CD14-positive monocyte (primary cell): ENCODE measurements around the gene KRTAP5-8. TPM values are rescaled to one million over a fixed set of nuclear protein-coding genes. Genes with fewer than 3 reads are reported as not detected.

Source experiments
- DNase-seq, 3 donors: peaks; one replicate each; pipeline ENCODE4 v3.0.0-alpha.2; 2011 to 2022
- H2AFZ ChIP-seq: 2 replicates; pipeline ENCODE4 v1.6.0; 2012; ENCODE audit warnings: mild to moderate bottlenecking, low read depth, low read length, inconsistent platforms; ENCODE audit not compliant: insufficient read depth, poor library complexity, severe bottlenecking
- H3K27ac ChIP-seq, 2 donors: 1 replicate in 1 of 2; 2 replicates in 1 of 2; pipeline ENCODE4 v1.5.1; 2012 to 2013; ENCODE audit warnings: low read length in 2 of 2, control low read depth in 1 of 2, inconsistent platforms in 1 of 2, low read depth in 1 of 2, mild to moderate bottlenecking in 1 of 2
- H3K27me3 ChIP-seq, 2 donors: one replicate each; pipeline versions ENCODE4 v1.6.0 to v1.6.1; 2011 to 2013; ENCODE audit warnings: low read length in 2 of 2; ENCODE audit not compliant: control insufficient read depth in 2 of 2, insufficient read depth in 2 of 2
- H3K36me3 ChIP-seq, 2 donors: replicated peaks in 1 of 2; 1 replicate in 1 of 2; 2 replicates in 1 of 2; pipeline versions ENCODE4 v1.5.1 to v1.6.1; 2012 to 2013; ENCODE audit warnings: low read length in 2 of 2, control low read depth in 1 of 2, inconsistent platforms in 1 of 2, mild to moderate bottlenecking in 1 of 2; ENCODE audit not compliant: insufficient read depth in 2 of 2, control insufficient read depth in 1 of 2
- H3K4me1 ChIP-seq, 2 donors: 1 replicate in 1 of 2; 2 replicates in 1 of 2; pipeline versions ENCODE4 v1.5.1 to v1.6.1; 2012 to 2013; ENCODE audit warnings: low read length in 2 of 2, control low read depth in 1 of 2, inconsistent platforms in 1 of 2, mild to moderate bottlenecking in 1 of 2, moderate library complexity in 1 of 2; ENCODE audit not compliant: insufficient read depth in 2 of 2, control insufficient read depth in 1 of 2
- H3K4me2 ChIP-seq: replicated peaks from 2 replicates; pipeline ENCODE3; 2012; ENCODE audit warnings: low read length, moderate library complexity, mild to moderate bottlenecking; ENCODE audit not compliant: poor library complexity, severe bottlenecking; ENCODE audit errors: extremely low read depth
- H3K4me3 ChIP-seq, 3 experiments: fragments of 200-600 bp in 1 of 3; sonication (generic) in 1 of 3; replicated peaks in 1 of 3; 1 replicate in 2 of 3; 2 replicates in 1 of 3; pipeline ENCODE4 v1.5.1; 2011 to 2013; ENCODE audit warnings: low read length in 3 of 3, mild to moderate bottlenecking in 3 of 3, control low read depth in 2 of 3, low read depth in 2 of 3, inconsistent platforms in 1 of 3, moderate library complexity in 1 of 3
- H3K79me2 ChIP-seq: 2 replicates; pipeline ENCODE4 v1.6.0; 2012; ENCODE audit warnings: mild to moderate bottlenecking, control low read depth, inconsistent platforms, low read length, moderate library complexity; ENCODE audit not compliant: insufficient read depth
- H3K9ac ChIP-seq: 2 replicates; pipeline ENCODE4 v1.6.0; 2017; ENCODE audit warnings: low read length, mild to moderate bottlenecking; ENCODE audit not compliant: insufficient read depth, poor library complexity, severe bottlenecking
- H3K9me3 ChIP-seq, 2 donors: replicated peaks in 1 of 2; 1 replicate in 1 of 2; 2 replicates in 1 of 2; pipeline versions ENCODE4 v1.5.1 to v1.6.1; 2012 to 2013; ENCODE audit warnings: low read length in 2 of 2, control low read depth in 1 of 2; ENCODE audit not compliant: control insufficient read depth in 1 of 2, insufficient read depth in 1 of 2
- H4K20me1 ChIP-seq: 2 replicates; pipeline ENCODE4 v1.6.0; 2012; ENCODE audit warnings: mild to moderate bottlenecking, low read length, control low read depth, moderate library complexity; ENCODE audit not compliant: insufficient read depth
- H3K27ac Mint-ChIP-seq, 7 donors: one replicate each; pipeline ENCODE4 v1.8.0; 2020; ENCODE audit warnings: mild to moderate bottlenecking in 7 of 7, mixed read lengths in 7 of 7, moderate library complexity in 6 of 7, inconsistent platforms in 2 of 7
- H3K27me3 Mint-ChIP-seq, 3 donors: one replicate each; pipeline ENCODE4 v1.8.0; 2021 to 2022; ENCODE audit warnings: low read depth in 3 of 3, mild to moderate bottlenecking in 3 of 3, mixed read lengths in 3 of 3, moderate library complexity in 3 of 3, inconsistent platforms in 1 of 3
- H3K36me3 Mint-ChIP-seq, 2 donors: one replicate each; pipeline ENCODE4 v1.8.0; 2020; ENCODE audit warnings: mixed read lengths in 2 of 2, inconsistent platforms in 1 of 2, mild to moderate bottlenecking in 1 of 2
- H3K4me1 Mint-ChIP-seq: one replicate; pipeline ENCODE4 v1.8.0; 2020; ENCODE audit warnings: mild to moderate bottlenecking, mixed read lengths
- H3K4me3 Mint-ChIP-seq, 2 donors: one replicate each; pipeline ENCODE4 v1.8.0; 2020; ENCODE audit warnings: mild to moderate bottlenecking in 2 of 2, mixed read lengths in 2 of 2, moderate library complexity in 1 of 2
- H3K9me3 Mint-ChIP-seq, 7 donors: one replicate each; pipeline ENCODE4 v1.8.0; 2020 to 2022; ENCODE audit warnings: mixed read lengths in 7 of 7, mild to moderate bottlenecking in 6 of 7, moderate library complexity in 6 of 7, inconsistent platforms in 2 of 7
- whole genome bisulfite sequencing: methylation state at CpG from one replicate; pipeline ENCODE4 v1.1.5; 2013; ENCODE audit warnings: missing lambda C conversion rate; ENCODE audit not compliant: insufficient coverage; 5-methylcytosine and 5-hydroxymethylcytosine counted together
- intact Hi-C, 2 donors: fragments of 100-400 bp; cut with micrococcal nuclease; formaldehyde crosslinking; loops; one replicate each; pipeline versions ENCODE4 v1.15.0 to v1.15.1; 2023
- polyA plus RNA-seq, 3 donors: library from polyadenylated mRNA; depleted of rRNA in 1 of 3; unstranded in 2 of 3; stranded (reverse) in 1 of 3; fragments of 300-500 nt in 2 of 3; fragments of >200 nt in 1 of 3; fragmentation: Illumina TruSeq in 2 of 3; gene quantifications; 1 replicate in 2 of 3; 2 replicates in 1 of 3; pipeline ENCODE4 v1.2.3, GENCODE V29; 2012 to 2021
- TF ChIP-seq, protein P1 (sequence below): fragments of 200-600 bp; IDR thresholded peaks from one replicate; pipeline ENCODE4 v1.8.0; 2022; ENCODE audit warnings: antibody characterized with exemption, mild to moderate bottlenecking

KRTAP5-8 gene
- polyA plus RNA-seq, 3 donors: 0.08 TPM; not detected in 2

DNA sequence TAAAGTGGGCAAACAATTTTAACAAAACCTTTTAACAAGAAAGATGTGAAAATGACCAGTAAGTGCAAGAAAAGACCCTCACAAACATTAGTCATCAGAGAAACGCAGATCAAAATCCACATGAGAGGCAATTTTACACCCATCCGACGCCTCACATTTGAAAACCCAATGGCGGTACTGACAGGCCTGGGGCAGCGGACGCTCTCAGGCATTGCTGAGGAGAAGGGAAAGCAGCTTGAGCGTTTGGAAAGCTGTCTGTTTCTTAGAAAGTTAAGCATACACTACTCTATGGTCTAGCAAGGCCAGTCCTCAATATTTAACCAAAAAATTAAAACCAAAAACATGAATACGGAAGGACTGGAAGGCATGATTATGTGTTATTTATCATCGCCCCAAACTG is 2.0 kb upstream of the KRTAP5-8 start:
- Histone ChIP-seq H3K4me2 (no peak overlapping the region), H3K27ac (no peak overlapping the region), H4K20me1 (no peaks in the 10 kb centered on the region), H3K4me1 (no peaks in the 10 kb centered on the region), H3K9me3 (no peaks in the 10 kb centered on the region), H3K36me3 (no peaks in the 10 kb centered on the region), H3K4me3 (no peak overlapping the region), H3K79me2 (no peaks in the 10 kb centered on the region), H2AFZ (no peak overlapping the region), H3K27me3 (no peaks in the 10 kb centered on the region), H3K9ac (no peak overlapping the region)
- no peak for DNase-seq
- H3K4me1 Mint-ChIP-seq: peaks cover 4% of the 10 kb centered on the region
- TF ChIP-seq, protein P1, sequence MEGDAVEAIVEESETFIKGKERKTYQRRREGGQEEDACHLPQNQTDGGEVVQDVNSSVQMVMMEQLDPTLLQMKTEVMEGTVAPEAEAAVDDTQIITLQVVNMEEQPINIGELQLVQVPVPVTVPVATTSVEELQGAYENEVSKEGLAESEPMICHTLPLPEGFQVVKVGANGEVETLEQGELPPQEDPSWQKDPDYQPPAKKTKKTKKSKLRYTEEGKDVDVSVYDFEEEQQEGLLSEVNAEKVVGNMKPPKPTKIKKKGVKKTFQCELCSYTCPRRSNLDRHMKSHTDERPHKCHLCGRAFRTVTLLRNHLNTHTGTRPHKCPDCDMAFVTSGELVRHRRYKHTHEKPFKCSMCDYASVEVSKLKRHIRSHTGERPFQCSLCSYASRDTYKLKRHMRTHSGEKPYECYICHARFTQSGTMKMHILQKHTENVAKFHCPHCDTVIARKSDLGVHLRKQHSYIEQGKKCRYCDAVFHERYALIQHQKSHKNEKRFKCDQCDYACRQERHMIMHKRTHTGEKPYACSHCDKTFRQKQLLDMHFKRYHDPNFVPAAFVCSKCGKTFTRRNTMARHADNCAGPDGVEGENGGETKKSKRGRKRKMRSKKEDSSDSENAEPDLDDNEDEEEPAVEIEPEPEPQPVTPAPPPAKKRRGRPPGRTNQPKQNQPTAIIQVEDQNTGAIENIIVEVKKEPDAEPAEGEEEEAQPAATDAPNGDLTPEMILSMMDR: no peak
- no peaks in the 10 kb centered on the region for H3K36me3 Mint-ChIP-seq
- H3K9me3 Mint-ChIP-seq: peaks cover 3 to 6% (median 4%) of the 10 kb centered on the region in 7 donors
- intact Hi-C loops: no loop called here
- WGBS: 100% methylated on average over 6 of the region's 9 CpGs
- no peak overlapping the region for H3K4me3 Mint-ChIP-seq
- H3K27me3 Mint-ChIP-seq: peaks cover 3 to 8% (median 4%) of the 10 kb centered on the region in 3 donors
- no peak overlapping the region for H3K27ac Mint-ChIP-seq

DNA sequence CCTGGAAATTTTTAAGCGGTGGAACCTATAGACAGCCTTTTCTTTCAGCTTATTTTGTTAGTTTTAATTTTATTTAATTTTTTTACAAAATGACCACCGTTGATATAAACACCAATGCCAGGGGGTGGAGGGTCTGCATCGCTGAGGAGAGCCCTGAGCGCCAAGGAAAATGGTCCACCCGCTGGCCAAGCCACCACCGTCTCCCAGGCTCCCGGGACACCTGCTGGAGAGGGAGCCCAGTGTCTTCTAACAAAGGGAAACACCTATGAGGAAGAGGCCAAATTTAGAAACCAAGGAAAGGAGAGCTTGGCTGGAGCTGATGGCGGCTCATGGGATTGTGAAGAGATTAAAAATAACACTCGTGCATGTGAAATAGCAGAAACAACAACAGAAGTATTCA is 288 bp upstream of the KRTAP5-8 start:
- TF ChIP-seq, protein P1: no peak
- no peaks in the 10 kb centered on the region for H3K4me1 ChIP-seq
- no peaks in the 10 kb centered on the region for H3K27me3 ChIP-seq
- H3K9ac ChIP-seq: no peak overlapping the region
- no peak overlapping the region for H3K4me2 ChIP-seq
- H4K20me1 ChIP-seq: no peaks in the 10 kb centered on the region
- no peak overlapping the region for H3K4me3 ChIP-seq
- H3K36me3 Mint-ChIP-seq: no peaks in the 10 kb centered on the region
- DNase-seq: no peak
- no peak overlapping the region for H3K4me3 Mint-ChIP-seq
- H3K36me3 ChIP-seq: no peaks in the 10 kb centered on the region
- H2AFZ ChIP-seq: no peak overlapping the region
- H3K79me2 ChIP-seq: no peaks in the 10 kb centered on the region
- WGBS: 90% methylated on average over 7 of the region's 9 CpGs
- no peak overlapping the region for H3K27ac Mint-ChIP-seq
- H3K27ac ChIP-seq: no peak overlapping the region
- peaks cover 0 to 11% of the 10 kb centered on the region in 2 donors for H3K9me3 ChIP-seq
- intact Hi-C loops: no loop called here
- peaks cover 3 to 15% (median 6%) of the 10 kb centered on the region in 7 donors for H3K9me3 Mint-ChIP-seq
- H3K4me1 Mint-ChIP-seq: no peaks in the 10 kb centered on the region
- peaks cover 3 to 8% (median 3%) of the 10 kb centered on the region in 3 donors for H3K27me3 Mint-ChIP-seq
